Lower leg skin (tissue), 3 donors: ENCODE results near the gene PAPOLB.

ENCODE experiments used
- CTCF ChIP-seq, 3 donors: fragments of 450-650 bp; IDR thresholded peaks; one replicate each; pipeline ENCODE4 v1.5.1; 2016; ENCODE audit warnings: antibody characterized with exemption in 3 of 3, mild to moderate bottlenecking in 3 of 3, moderate library complexity in 2 of 3
- POLR2A ChIP-seq, 2 donors: fragments of 450-650 bp; IDR thresholded peaks; one replicate each; pipeline ENCODE4 v1.6.1; 2016 to 2017; ENCODE audit warnings: antibody characterized with exemption in 2 of 2, mild to moderate bottlenecking in 1 of 2, moderate library complexity in 1 of 2

GRCh38 chr7:4851459-4852422, 10.1 kb downstream of the PAPOLB start:
- TF ChIP-seq POLR2A (IDR thresholded peaks at IDR 0.05): no peak
- no peak for TF ChIP-seq CTCF (IDR thresholded peaks at IDR 0.05)
